ENCODE results near the gene CSF2RB.

The CSF2RB gene

DNA sequence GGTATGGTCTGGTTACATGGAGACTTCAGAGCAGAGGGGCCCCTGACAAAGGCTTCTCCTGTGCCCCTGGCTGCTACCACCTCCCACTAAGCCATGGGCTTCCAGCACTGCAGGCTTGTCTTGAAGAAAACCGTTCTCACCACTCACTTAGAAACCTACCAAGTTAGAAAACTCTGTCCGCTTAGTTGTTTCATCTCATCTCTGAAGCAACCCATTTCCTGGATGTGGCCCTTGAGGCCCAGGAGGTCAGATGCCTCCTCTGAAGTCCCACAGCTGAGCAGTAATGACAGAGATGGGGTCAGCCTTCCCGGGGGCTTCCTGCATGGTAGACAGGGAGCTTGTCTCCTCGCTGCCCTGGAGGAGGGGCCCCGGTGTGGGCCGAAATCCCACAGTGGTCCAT is 12.9 kb downstream of the CSF2RB start:
- DNase-seq (ENCODE audit: low spot score), result no peak
- Histone ChIP-seq H3K4me3 (no peak overlapping the region), H3K27ac (no peak overlapping the region)
- TF ChIP-seq, protein P1, sequence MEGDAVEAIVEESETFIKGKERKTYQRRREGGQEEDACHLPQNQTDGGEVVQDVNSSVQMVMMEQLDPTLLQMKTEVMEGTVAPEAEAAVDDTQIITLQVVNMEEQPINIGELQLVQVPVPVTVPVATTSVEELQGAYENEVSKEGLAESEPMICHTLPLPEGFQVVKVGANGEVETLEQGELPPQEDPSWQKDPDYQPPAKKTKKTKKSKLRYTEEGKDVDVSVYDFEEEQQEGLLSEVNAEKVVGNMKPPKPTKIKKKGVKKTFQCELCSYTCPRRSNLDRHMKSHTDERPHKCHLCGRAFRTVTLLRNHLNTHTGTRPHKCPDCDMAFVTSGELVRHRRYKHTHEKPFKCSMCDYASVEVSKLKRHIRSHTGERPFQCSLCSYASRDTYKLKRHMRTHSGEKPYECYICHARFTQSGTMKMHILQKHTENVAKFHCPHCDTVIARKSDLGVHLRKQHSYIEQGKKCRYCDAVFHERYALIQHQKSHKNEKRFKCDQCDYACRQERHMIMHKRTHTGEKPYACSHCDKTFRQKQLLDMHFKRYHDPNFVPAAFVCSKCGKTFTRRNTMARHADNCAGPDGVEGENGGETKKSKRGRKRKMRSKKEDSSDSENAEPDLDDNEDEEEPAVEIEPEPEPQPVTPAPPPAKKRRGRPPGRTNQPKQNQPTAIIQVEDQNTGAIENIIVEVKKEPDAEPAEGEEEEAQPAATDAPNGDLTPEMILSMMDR (IDR thresholded peaks at IDR 0.05), result no peak

- Histone ChIP-seq H3K4me3 (no peak overlapping the region), H3K27ac (no peak overlapping the region)
- DNase-seq (ENCODE audit: low spot score), result no peak
- TF ChIP-seq, protein P1 (IDR thresholded peaks at IDR 0.05), result no peak
These were observed 13.4 kb downstream of the CSF2RB start for GRCh38 chr22:36926721-36927435.

DNA sequence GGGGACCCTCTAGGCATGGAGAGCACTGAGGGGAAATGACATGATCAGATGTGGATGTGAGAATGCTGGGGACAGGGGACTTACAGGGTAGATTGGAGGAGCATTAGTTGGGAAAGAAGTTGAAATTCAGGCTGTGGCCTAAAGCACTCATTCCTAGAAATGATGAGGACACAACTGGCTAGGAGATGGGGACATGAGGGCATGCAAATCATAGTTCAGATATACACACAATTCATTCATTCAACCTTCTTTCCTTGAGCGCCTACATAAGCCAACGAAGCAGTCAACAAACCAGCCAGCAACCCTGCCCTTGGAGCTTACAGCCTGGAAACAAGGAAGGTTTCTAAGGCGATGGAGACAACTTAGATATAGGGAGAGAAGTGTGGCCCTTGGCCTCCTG is 14.2 kb downstream of the CSF2RB start:
- Histone ChIP-seq H3K4me3 (no peak overlapping the region), H3K27ac (no peak overlapping the region)
- TF ChIP-seq, protein P1 (IDR thresholded peaks at IDR 0.05), result no peak
- no peak for DNase-seq (ENCODE audit: low spot score)

DNA sequence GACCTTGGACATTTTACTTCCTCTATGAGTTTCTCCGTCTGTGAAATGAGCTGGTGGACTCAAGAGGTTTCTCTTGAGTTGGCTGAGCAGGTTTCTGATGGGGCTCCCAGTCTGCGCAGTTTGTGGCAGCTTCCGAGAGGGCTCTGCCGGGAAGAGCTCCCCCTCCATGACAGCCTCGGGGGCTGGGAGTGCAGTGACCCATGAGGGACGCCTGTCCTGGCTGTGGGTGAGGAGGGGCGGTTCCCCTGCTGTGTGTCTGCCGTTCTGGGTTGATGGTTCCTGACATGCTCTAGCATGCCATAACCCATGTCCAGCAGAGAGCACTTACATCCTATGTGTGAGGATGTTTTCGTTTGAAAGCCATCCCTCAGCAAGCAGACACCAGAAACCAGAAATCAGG is 14.8 kb downstream of the CSF2RB start:
- H3K4me3 ChIP-seq, result no peak overlapping the region
- no peak for DNase-seq (ENCODE audit: low spot score)
- H3K27ac ChIP-seq, result no peak overlapping the region
- TF ChIP-seq, protein P1 (IDR thresholded peaks at IDR 0.05), result no peak

- no peak for DNase-seq (ENCODE audit: low spot score)
- Histone ChIP-seq H3K4me3 (no peak overlapping the region), H3K27ac (no peak overlapping the region)
- TF ChIP-seq, protein P1 (IDR thresholded peaks at IDR 0.05), result no peak
These were observed 15.5 kb downstream of the CSF2RB start for GRCh38 chr22:36928786-36929535.

DNA sequence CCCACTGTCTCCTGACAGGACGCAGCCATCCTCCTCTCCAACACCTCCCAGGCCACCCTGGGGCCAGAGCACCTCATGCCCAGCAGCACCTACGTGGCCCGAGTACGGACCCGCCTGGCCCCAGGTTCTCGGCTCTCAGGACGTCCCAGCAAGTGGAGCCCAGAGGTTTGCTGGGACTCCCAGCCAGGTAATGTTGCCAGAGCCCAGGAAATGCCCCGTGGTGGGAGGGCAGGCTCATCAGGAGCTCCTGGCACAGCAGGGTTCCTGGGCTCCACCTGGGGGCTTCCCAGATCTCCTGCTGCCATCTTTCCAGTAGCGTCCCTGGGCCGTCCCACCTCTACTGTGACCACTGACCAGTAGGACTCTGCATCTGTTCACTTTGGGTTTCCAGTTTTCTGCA is 16.2 kb downstream of the CSF2RB start:
- TF ChIP-seq, protein P1 (IDR thresholded peaks at IDR 0.05), result no peak
- H3K4me3 ChIP-seq, result no peak overlapping the region
- no peak for DNase-seq (ENCODE audit: low spot score)
- no peak overlapping the region for H3K27ac ChIP-seq
